Kidney (tissue), 14 donors: ENCODE measurements around the gene PPP1R13L. TPM values are rescaled to one million over a fixed set of nuclear protein-coding genes. Genes with fewer than 3 reads are reported as not detected.
"Not testable (repeated sequence)": the region's sequence is repeated elsewhere in the genome, so short reads cannot be mapped to it uniquely, and the experiment has no call there.

ENCODE experiments used
- DNase-seq, 5 donors: peaks; one replicate each; pipeline ENCODE4 v3.0.0-alpha.2; 2013 to 2020
- FAIRE-seq: peaks from 2 replicates; lab custom pipeline; 2012; peaks lifted over from hg19 to GRCh38; lab: Jason Lieb, UNC
- H3K27ac ChIP-seq, 2 donors: one replicate each; pipeline ENCODE4 v1.7.0; 2013; ENCODE audit warnings: low read depth in 2 of 2, low read length in 2 of 2, inconsistent platforms in 1 of 2
- H3K27me3 ChIP-seq: one replicate; pipeline ENCODE4 v1.7.1; 2013; ENCODE audit warnings: low read length, inconsistent platforms; ENCODE audit not compliant: control insufficient read depth, insufficient read depth
- H3K36me3 ChIP-seq, 3 donors: one replicate each; pipeline versions ENCODE4 v1.7.0 to v1.7.1; 2013; ENCODE audit warnings: low read length in 3 of 3, control low read depth in 1 of 3, inconsistent platforms in 1 of 3; ENCODE audit not compliant: insufficient read depth in 3 of 3, control insufficient read depth in 2 of 3
- H3K4me1 ChIP-seq, 3 donors: one replicate each; pipeline versions ENCODE4 v1.7.0 to v1.7.1; 2013; ENCODE audit warnings: low read length in 3 of 3, inconsistent platforms in 1 of 3, low read depth in 1 of 3; ENCODE audit not compliant: control insufficient read depth in 2 of 3, insufficient read depth in 2 of 3
- H3K4me3 ChIP-seq, 3 donors: one replicate each; pipeline versions ENCODE4 v1.7.0 to v1.8.1; 2013; ENCODE audit warnings: low read length in 3 of 3, control low read depth in 1 of 3, inconsistent platforms in 1 of 3
- H3K9ac ChIP-seq, 3 donors: one replicate each; pipeline versions ENCODE4 v1.7.0 to v1.7.1; 2013; ENCODE audit warnings: low read length in 3 of 3, control low read depth in 1 of 3, inconsistent platforms in 1 of 3
- H3K9me3 ChIP-seq, 3 donors: one replicate each; pipeline versions ENCODE4 v1.7.0 to v1.7.1; 2013; ENCODE audit warnings: low read length in 3 of 3, control low read depth in 1 of 3, inconsistent platforms in 1 of 3; ENCODE audit not compliant: control insufficient read depth in 2 of 3, insufficient read depth in 1 of 3
- CTCF ChIP-seq: IDR thresholded peaks from 3 replicates; pipeline ENCODE4 v1.5.1; 2012; ENCODE audit warnings: mild to moderate bottlenecking, moderate library complexity, borderline replicate concordance; ENCODE audit not compliant: insufficient read depth; ENCODE audit errors: extremely low read depth
- intact Hi-C: fragments of 100-400 bp; cut with DNase I; formaldehyde crosslinking; loops from one replicate; pipeline ENCODE4 v1.11.1; 2022
- polyA plus RNA-seq: library from polyadenylated mRNA; stranded (reverse); fragments of 350-450 nt; fragmentation: Illumina TruSeq; extraction: RNeasy Lipid Tissue Mini Kit (QIAGEN cat#74804); gene quantifications from one replicate; pipeline ENCODE4 v1.2.3, GENCODE V29; 2014; ENCODE audit warnings: low read depth, low replicate concordance; ENCODE audit not compliant: insufficient read depth
- total RNA-seq: library from RNA; stranded (reverse); fragmentation: NEBNext Ultra II Directional; extraction: Animal tissue kit (Norgen Biotek cat#: 25700); gene quantifications from one replicate; pipeline ENCODE4 v1.2.1, GENCODE V29; 2021
- donor health status: control.
- donor health status: control.
- donor health status: control.
- donor health status: control.
- donor health status: control.
- donor health status: DM: yes; HTN: yes; CAD: no.
- donor health status: Normal renal cell carcinoma (clear cell type).

Gene PPP1R13L
- total and polyA plus RNA-seq, 2 donors from 2014 or later = 21.4 to 32.4 TPM

- DNase-seq (peak in 4 of 5 donors; percentile 50 to 71 (median 63)), FAIRE-seq (no peak)
- no peak within 1 kb of the TSS for H3K27ac ChIP-seq
- peak within 1 kb of the TSS in 1 of 3 donors; percentile 32 for H3K4me3 ChIP-seq
- intact Hi-C loops = no loop called here
- peaks cover 5% of the 10 kb centered on the region for H3K27me3 ChIP-seq
- H3K4me1 ChIP-seq = peaks cover 0 to 6% (median 0%) of the 10 kb centered on the region in 3 donors
- TF ChIP-seq CTCF = no peak
- H3K36me3 ChIP-seq = no peaks in the 10 kb centered on the region
- H3K9ac ChIP-seq = no peak within 1 kb of the TSS
- H3K9me3 ChIP-seq = no peaks in the 10 kb centered on the region
Observed at GRCh38 chr19:45340232-45340898, 64.5 kb downstream of the PPP1R13L start, which contains the start of gene KLC3. Gene KLC3 (plus strand): TSS chr19:45340750. CDS start chr19:45345542, 4,792 bp downstream.

GRCh38 chr19:45339629-45340028 is 65.2 kb downstream of the PPP1R13L start:
- Histone ChIP-seq H3K36me3 (no peaks in the 10 kb centered on the region), H3K27me3 (peaks cover 5% of the 10 kb centered on the region), H3K4me1 (peaks cover 0 to 6% (median 0%) of the 10 kb centered on the region in 3 donors), H3K9me3 (no peaks in the 10 kb centered on the region), H3K27ac (no peak overlapping the region), H3K4me3 (no peak overlapping the region), H3K9ac (no peak overlapping the region)
- DNase-seq (no peak), FAIRE-seq (no peak)
- TF ChIP-seq CTCF = no peak
- intact Hi-C loops = no loop called here

DNA sequence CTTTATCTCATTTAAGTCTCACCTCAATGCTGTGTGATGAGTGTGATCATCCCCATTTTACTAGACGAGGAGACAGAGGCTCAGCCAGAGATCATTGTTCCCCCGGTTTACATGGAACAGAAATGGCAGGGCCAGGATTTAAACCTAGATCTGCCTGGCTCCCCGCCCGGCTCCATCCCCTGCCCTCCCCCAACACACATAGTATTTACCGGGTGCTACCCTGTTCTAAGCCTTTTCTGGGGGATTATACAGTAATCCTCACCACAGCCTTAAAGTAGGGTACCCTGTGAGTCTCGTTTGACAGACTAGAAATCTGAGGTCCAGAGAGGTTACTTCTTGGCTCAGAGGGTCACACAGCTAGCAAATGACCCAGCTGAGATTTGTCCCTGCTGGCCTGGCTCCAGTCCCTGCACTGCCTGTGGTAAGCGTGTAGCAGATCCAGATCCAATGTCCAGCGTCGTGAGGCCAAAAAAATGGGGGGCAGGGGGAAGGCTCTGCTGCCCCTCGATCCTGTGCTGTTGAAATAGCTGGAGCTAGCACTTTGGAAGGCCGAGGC is 68.1 kb downstream of the PPP1R13L start:
- intact Hi-C loops = no loop called here
- no peak overlapping the region for H3K27ac ChIP-seq
- no peak for TF ChIP-seq CTCF
- no peak overlapping the region for H3K4me3 ChIP-seq
- FAIRE-seq = no peak
- no peaks in the 10 kb centered on the region for H3K9me3 ChIP-seq
- H3K4me1 ChIP-seq = peaks cover 0 to 6% (median 0%) of the 10 kb centered on the region in 3 donors
- DNase-seq = no peak
- no peak overlapping the region for H3K9ac ChIP-seq
- H3K27me3 ChIP-seq = peaks cover 5% of the 10 kb centered on the region
- no peaks in the 10 kb centered on the region for H3K36me3 ChIP-seq

GRCh38 chr19:45334881-45335280 is 70.0 kb downstream of the PPP1R13L start:
- H3K9me3 ChIP-seq, intact Hi-C loops, H3K9ac ChIP-seq, H3K27ac ChIP-seq, H3K4me3 ChIP-seq, H3K27me3 ChIP-seq, FAIRE-seq, H3K4me1 ChIP-seq, H3K36me3 ChIP-seq, DNase-seq: not testable (repeated sequence)
